Measurements from ENCODE around the gene HRG.

Gene HRG

GRCh38 chr3:186638259-186638658 is 27.6 kb upstream of the HRG start:
- DNase-seq, result no peak

GRCh38 chr3:186639778-186640472 is 25.9 kb upstream of the HRG start, which contains the start of gene FETUB:
FETUB (plus strand) TSS chr3:186640399; CDS start chr3:186640461, 62 bp downstream.
- DNase-seq, result no peak

- DNase-seq, result no peak
These were observed 25.4 kb upstream of the HRG start for GRCh38 chr3:186640473-186640818.

- no peak for DNase-seq
These were observed 24.9 kb upstream of the HRG start for GRCh38 chr3:186640929-186641328.

- DNase-seq, result no peak
These were observed 23.8 kb upstream of the HRG start for GRCh38 chr3:186642014-186642413.

- DNase-seq, result no peak
These were observed 22.3 kb upstream of the HRG start for GRCh38 chr3:186643493-186643892.

- no peak for DNase-seq
These were observed 21.1 kb upstream of the HRG start for GRCh38 chr3:186644683-186645082.

GRCh38 chr3:186646106-186646505 is 19.7 kb upstream of the HRG start:
- DNase-seq, result no peak

GRCh38 chr3:186646841-186647240 is 19.0 kb upstream of the HRG start:
- DNase-seq, result no peak

- no peak for DNase-seq
These were observed 17.0 kb upstream of the HRG start for GRCh38 chr3:186648851-186649250.

- no peak for DNase-seq
These were observed 14.1 kb upstream of the HRG start for GRCh38 chr3:186651678-186652215.

GRCh38 chr3:186653080-186653707 is 12.6 kb upstream of the HRG start:
- no peak for DNase-seq

GRCh38 chr3:186653984-186654383 is 11.8 kb upstream of the HRG start:
- DNase-seq, result no peak

- no peak for DNase-seq
These were observed 2.3 kb upstream of the HRG start for GRCh38 chr3:186663361-186664118.

GRCh38 chr3:186664119-186664495 is 1.7 kb upstream of the HRG start:
- no peak for DNase-seq

- DNase-seq, result no peak
These were observed 1.3 kb upstream of the HRG start for GRCh38 chr3:186664506-186664905.

- no peak for DNase-seq
These were observed 2.6 kb downstream of the HRG start for GRCh38 chr3:186668426-186668825.

- no peak for DNase-seq
These were observed 3.7 kb downstream of the HRG start for GRCh38 chr3:186669378-186670084.

- DNase-seq, result no peak
These were observed 4.3 kb downstream of the HRG start for GRCh38 chr3:186670155-186670554.

- no peak for DNase-seq
These were observed 5.2 kb downstream of the HRG start for GRCh38 chr3:186671051-186671450.

- DNase-seq, result no peak
These were observed 12.8 kb downstream of the HRG start for GRCh38 chr3:186678604-186679003.

GRCh38 chr3:186679151-186679550 is 13.3 kb downstream of the HRG start:
- DNase-seq, result no peak

GRCh38 chr3:186680869-186681268 is 15.1 kb downstream of the HRG start:
- DNase-seq, result no peak
